ENCODE data around the gene ZNF462.

The ZNF462 gene

GRCh38 chr9:106962615-106963363 lies 99.8 kb downstream of the ZNF462 start:
- DNase-seq (ENCODE audit: insufficient read length, low spot score) (no peak), FAIRE-seq (peak; percentile 23)
- no peak for TF ChIP-seq POLR2A (IDR thresholded peaks at IDR 0.05; ENCODE audit: low read depth, low read length)

- no peak for TF ChIP-seq POLR2A (IDR thresholded peaks at IDR 0.05; ENCODE audit: low read depth, low read length)
- FAIRE-seq (no peak), DNase-seq (ENCODE audit: insufficient read length, low spot score) (no peak)
Observed at GRCh38 chr9:106963684-106964083, 100.7 kb downstream of the ZNF462 start.

- FAIRE-seq = no peak
- TF ChIP-seq POLR2A (IDR thresholded peaks at IDR 0.05; ENCODE audit: low read depth, low read length) = no peak
- no peak for DNase-seq (ENCODE audit: insufficient read length, low spot score)
Observed at GRCh38 chr9:106964329-106964728, 101.4 kb downstream of the ZNF462 start.

GRCh38 chr9:106964822-106965525 lies 102.0 kb downstream of the ZNF462 start:
- FAIRE-seq (peak; percentile 43), DNase-seq (ENCODE audit: insufficient read length, low spot score) (no peak)
- no peak for TF ChIP-seq POLR2A (IDR thresholded peaks at IDR 0.05; ENCODE audit: low read depth, low read length)

GRCh38 chr9:106966481-106966880 lies 103.5 kb downstream of the ZNF462 start:
- TF ChIP-seq POLR2A (IDR thresholded peaks at IDR 0.05; ENCODE audit: low read depth, low read length) = no peak
- DNase-seq (ENCODE audit: insufficient read length, low spot score) (no peak), FAIRE-seq (no peak)

- FAIRE-seq (no peak), DNase-seq (ENCODE audit: insufficient read length, low spot score) (no peak)
- no peak for TF ChIP-seq POLR2A (IDR thresholded peaks at IDR 0.05; ENCODE audit: low read depth, low read length)
Observed at GRCh38 chr9:106969696-106970095, 106.7 kb downstream of the ZNF462 start.

GRCh38 chr9:106970219-106970975 lies 107.4 kb downstream of the ZNF462 start:
- FAIRE-seq (no peak), DNase-seq (ENCODE audit: insufficient read length, low spot score) (no peak)
- no peak for TF ChIP-seq POLR2A (IDR thresholded peaks at IDR 0.05; ENCODE audit: low read depth, low read length)

- FAIRE-seq (no peak), DNase-seq (ENCODE audit: insufficient read length, low spot score) (no peak)
- no peak for TF ChIP-seq POLR2A (IDR thresholded peaks at IDR 0.05; ENCODE audit: low read depth, low read length)
Observed at GRCh38 chr9:106970976-106971457, 108.1 kb downstream of the ZNF462 start.

- no peak for TF ChIP-seq POLR2A (IDR thresholded peaks at IDR 0.05; ENCODE audit: low read depth, low read length)
- no peak for DNase-seq (ENCODE audit: insufficient read length, low spot score)
- FAIRE-seq = no peak
Observed at GRCh38 chr9:106972082-106972481, 109.1 kb downstream of the ZNF462 start.

GRCh38 chr9:106974341-106974740 lies 111.4 kb downstream of the ZNF462 start:
- DNase-seq (ENCODE audit: insufficient read length, low spot score) = no peak
- TF ChIP-seq POLR2A (IDR thresholded peaks at IDR 0.05; ENCODE audit: low read depth, low read length) = no peak

GRCh38 chr9:106976772-106977171 lies 113.8 kb downstream of the ZNF462 start:
- no peak for FAIRE-seq

More at GRCh38 chr9:106974341-106974740, 111.4 kb downstream of the ZNF462 start:
- no peak for FAIRE-seq

GRCh38 chr9:106980551-106981101 lies 117.7 kb downstream of the ZNF462 start:
- DNase-seq (ENCODE audit: insufficient read length, low spot score) (peak; percentile 23), FAIRE-seq (peak; percentile 86)
- TF ChIP-seq POLR2A (IDR thresholded peaks at IDR 0.05; ENCODE audit: low read depth, low read length) = no peak

More at GRCh38 chr9:106976772-106977171, 113.8 kb downstream of the ZNF462 start:
- DNase-seq (ENCODE audit: insufficient read length, low spot score) = no peak
- no peak for TF ChIP-seq POLR2A (IDR thresholded peaks at IDR 0.05; ENCODE audit: low read depth, low read length)

GRCh38 chr9:106981396-106982287 lies 118.7 kb downstream of the ZNF462 start:
- FAIRE-seq (peak; percentile 41), DNase-seq (ENCODE audit: insufficient read length, low spot score) (no peak)
- no peak for TF ChIP-seq POLR2A (IDR thresholded peaks at IDR 0.05; ENCODE audit: low read depth, low read length)
